Embryonic facial prominence (tissue), 1 donor: ENCODE data around the gene EEF1B2.
"Not testable (repeated sequence)": the region's sequence is repeated elsewhere in the genome, so short reads cannot be mapped to it uniquely, and the experiment has no call there.

Experiments used
- DNase-seq: peaks from one replicate; pipeline ENCODE4 v3.0.0-alpha.2; 2016; ENCODE audit errors: extremely low spot score

EEF1B2 gene

DNA sequence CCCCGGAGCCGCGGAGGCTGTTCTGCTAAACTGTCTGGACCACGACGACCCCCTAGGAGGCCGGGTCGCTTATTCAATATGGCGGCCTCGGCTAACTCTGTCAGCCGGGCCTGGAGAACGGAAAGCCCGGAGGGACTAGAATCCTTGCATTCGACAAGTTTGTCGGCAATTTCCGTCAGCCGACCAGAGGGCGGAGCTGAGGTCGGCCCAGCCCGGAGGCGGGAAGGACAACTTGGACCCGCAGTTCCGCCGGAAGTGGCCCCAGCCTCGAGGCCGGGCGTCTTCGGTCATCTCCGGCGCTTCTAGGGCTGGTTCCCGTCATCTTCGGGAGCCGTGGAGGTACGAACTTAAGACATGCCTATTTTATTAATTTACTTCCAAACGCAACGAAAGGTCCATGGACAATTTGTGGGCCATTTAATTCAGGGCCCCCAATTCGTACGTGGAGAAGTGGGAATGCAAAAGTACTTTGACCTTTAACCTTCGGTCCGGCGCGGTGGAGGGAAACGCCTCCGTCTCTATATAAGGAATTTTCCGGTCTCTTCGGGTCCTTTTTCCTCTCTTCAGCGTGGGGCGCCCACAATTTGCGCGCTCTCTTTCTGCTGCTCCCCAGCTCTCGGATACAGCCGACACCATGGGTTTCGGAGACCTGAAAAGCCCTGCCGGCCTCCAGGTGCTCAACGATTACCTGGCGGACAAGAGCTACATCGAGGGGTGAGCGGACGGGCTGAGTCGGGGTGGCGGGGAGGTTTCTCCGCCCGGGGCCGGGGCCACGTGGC, at the start of gene EEF1B2, which contains the start of gene NDUFS1:
Gene EEF1B2, plus strand, starts transcription at position 550 of the 779 bp plus-strand sequence. Its CDS starts 85 bp downstream, at position 635.
Gene NDUFS1, minus strand, starts transcription at position 99 of the 779 bp plus-strand sequence. CDS start 5,766 bp downstream, outside the sequence.
- peak; percentile 95 for DNase-seq

DNA sequence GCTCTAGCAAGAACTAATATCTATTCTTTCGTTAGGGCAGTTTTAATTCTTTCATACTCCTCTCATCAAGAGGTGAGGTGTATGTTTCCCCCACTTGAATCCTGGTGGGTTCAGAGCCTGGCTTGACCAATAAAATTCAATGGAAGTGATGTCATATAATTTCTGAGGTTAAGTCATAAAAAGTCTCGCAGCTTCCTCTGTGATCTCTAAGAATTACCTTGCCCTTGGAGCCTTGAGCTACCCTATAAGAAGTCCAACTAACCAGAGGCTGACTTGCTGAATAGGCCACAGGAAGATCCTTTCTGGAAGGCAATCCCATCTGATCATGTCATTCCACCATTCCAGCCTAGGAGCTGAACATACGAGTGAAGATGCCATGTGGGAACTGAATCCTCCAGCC, 47.6 kb upstream of the EEF1B2 start:
- DNase-seq, result no peak

DNA sequence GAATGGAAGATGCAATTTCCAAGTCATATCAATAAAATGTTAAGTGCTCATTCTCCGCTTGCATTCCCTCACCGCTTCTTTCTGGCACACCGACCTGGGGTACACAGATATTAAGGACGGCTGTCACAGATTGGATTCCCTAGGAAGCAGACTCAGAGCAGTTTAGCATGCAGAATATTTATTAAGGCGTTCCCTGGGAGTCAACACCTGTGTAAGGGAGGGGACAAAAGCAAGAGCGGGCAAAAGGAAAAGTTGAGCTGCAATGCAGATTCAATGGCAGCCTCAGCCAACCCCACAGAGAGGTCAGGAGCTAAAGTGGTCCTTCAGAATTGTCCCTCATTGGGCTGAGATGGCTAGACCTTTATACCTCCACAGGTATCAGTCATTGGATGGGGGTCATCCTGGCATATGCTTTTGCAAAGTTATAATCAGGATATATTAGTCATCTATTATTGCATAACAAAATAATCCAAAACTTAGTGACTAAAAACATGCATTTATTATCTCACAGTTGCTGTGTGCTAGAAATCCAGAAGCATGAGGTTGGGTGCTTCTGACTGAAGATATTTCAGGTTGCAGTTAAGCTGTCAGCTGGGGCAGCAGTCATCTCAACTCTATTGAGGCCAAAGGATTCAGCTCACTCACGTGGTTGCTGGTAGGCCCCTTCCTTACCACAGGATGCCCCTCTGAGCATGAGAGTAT, 46.7 kb upstream of the EEF1B2 start:
- DNase-seq, result no peak

DNA sequence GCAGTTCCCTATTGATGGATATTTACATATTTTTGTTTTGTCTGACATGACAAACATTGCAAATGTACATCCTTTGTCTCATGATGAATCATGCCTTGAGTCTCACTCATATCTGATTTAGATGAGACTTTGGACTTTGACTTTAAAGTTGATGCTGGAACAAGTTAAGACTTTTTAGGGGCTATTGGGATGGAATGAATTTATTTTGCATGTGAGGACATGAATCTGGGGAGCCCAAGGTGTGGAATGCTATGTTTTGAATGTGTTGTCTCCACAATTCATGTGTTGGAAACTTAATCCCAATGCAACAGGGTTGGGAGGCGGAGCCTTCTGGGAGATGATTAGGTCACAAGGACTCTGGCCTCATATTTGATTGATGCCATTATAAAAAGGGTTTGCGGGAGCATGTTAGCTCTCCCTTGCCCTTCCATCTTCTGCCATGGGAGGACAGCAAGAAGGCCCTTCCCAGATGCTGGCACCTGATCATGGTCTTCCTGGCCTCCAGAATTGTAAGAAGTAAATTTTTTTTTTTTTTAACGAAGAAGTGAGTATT, 44.6 kb upstream of the EEF1B2 start:
- DNase-seq, result no peak

DNA sequence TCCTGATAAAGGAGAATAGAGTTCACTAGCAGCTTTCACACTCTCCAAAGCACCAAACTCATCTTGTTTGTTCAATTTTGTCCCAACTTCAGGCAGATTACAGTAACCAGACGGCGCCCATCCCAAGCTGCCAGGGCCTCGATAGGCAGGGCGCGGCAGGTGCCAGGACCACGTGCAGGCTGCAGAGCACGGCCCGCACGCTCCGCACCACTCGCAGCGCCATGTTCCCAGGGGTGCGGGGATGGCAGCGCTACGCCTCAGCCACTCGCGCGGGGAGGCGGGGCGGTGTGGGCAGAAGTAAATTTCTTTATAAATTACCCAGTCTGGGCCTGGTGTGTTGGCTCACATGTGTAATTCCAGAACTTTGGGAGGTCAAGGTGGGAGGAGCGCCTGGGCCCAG, 43.4 kb upstream of the EEF1B2 start:
- DNase-seq, result no peak

DNA sequence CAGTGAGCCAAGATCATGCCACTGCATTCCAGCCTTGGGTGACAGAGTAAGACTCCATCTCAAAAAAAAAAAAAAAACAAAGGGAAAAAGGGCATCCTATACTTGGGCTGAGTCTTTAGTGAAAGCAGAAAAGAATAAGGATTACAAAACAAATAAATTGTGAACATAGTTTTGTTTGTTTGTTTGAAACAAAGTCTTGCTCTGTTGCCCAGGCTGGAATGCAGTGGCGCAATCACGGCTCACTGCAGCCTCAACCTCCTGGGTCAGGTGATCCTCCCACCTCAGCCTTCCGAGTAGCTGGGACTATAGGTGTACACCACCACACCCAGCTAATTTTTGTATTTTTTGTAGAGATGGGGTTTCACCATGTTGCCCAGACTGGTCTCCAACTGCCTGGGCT, 37.1 kb upstream of the EEF1B2 start:
- not testable (repeated sequence) for DNase-seq

DNA sequence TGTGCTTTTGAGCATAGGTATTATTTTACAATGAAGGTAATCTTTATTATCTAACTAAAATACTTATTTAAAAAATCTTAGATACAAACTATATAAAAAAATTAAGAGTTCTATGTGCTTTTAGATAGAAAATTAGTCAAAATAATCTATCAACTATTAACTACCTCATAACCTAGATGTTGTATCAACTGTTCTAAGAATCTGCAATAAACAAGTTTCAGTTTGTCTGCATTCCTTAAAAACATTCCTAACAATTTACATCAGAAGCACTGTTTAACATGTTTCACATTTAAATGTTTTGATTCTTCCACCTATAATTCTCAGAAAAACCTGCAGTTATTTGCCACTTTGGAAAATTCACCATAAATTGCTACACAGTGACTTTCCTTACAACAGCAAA, 33.8 kb upstream of the EEF1B2 start:
- no peak for DNase-seq

DNA sequence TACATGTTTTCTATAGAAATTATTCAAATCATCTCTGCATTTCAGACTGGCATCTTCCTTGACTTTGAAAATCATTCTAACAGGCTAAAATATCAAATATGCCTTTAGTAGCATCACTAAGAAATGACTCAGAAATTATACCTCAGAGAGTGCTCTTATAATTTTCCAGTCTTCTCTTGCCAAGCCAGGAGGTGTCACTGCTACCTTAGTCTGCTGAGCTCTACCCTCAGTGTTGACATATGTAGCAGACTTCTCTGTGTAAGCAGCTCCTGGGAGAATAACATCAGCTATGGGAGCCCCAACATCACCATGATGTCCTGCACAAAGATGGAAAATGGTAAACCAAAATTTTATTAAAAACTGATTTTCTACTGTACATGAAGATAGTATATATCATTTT, 32.0 kb upstream of the EEF1B2 start:
- DNase-seq, result no peak

DNA sequence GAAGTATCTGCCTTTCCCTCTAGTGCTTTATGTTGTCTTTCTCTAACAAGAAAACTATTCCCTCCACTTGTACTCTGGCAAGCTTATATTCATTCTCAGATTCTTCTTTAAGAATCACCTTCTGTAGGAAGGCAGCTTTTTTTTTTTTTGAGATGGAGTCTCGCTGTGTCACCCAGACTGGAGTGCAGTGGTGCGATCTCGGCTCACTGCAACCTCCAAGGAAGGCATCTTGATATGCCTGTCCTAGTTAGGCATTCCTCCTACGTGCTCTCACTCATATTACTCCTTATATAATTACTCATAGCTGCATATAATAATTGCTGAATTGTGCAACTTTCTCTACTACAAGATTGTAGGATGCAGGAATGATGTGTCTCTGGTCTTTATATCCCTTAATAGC, 16.2 kb upstream of the EEF1B2 start:
- no peak for DNase-seq

DNA sequence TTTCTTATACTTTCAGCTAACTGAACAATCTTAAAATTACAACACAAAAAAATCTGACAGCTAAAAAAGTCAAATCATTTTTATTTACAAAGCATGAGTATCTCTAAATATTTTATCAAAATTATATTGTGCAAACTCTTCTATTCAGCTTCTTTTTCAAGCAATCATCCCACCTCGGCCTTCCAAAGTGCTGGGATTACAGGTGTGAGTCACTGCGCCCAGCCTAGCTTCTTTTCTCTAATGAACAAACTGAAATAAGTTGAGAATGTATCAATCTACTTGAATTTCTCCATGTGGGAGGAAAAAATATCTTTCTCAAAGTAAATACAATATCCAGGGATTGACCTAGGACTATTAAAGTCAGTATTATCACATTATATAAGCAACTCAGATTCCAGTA, 15.3 kb upstream of the EEF1B2 start:
- DNase-seq, result no peak

DNA sequence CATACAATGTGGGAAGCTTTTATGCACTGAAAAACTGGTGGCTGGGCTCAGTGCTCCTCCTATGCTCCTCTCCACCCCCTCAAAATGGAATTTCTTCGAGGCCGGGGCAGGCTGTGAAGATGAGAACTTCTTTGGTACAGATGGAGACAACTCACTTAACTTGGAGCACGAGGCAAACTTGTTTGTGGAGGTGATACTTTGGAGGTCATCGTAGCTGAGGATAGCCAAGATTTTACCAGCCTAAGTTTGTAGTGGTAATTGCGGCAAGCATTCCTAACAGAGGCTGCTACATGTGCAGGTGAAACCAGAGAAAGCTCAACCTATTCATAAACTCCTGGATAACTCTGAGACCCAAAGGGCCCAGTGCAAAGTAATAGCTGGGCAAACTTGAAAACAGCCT, 14.0 kb upstream of the EEF1B2 start:
- DNase-seq, result no peak

DNA sequence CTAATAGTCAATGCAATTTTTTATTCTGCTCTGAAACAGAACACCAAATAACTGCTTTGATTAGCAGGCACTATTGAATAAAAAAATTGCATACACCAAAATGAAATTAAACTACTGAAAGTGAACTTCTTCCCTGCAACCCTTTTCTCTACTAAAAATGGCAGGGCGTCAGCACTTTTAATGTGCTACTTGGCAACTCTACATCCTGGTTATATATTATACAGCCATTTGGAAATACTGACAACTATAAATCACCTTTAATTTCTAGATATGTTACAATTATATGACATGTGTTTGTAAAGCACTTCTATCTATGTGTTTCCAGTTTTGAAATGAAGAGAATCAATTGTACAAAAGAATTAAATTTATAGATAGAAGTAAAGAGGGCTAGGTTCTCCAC, 10.4 kb upstream of the EEF1B2 start:
- no peak for DNase-seq

DNA sequence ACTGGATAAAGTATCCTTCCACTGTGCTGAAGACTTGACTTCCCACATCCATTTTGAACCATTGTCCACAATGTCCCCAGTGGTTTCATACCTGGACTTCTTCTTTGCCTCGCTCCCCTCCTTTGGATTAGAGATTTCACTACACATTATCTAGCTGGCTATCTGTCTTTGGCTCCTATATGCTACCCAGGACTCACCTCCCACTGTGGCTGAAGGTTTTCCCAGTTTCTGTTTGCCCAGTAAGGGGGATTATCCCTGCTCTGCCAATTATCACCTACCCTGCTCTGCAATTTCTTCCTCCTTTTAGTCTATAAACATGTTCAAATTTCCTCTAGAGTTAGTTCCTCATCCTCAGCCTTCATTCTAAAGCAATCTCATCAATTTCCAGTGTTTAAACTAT, 9.5 kb upstream of the EEF1B2 start:
- DNase-seq, result no peak

DNA sequence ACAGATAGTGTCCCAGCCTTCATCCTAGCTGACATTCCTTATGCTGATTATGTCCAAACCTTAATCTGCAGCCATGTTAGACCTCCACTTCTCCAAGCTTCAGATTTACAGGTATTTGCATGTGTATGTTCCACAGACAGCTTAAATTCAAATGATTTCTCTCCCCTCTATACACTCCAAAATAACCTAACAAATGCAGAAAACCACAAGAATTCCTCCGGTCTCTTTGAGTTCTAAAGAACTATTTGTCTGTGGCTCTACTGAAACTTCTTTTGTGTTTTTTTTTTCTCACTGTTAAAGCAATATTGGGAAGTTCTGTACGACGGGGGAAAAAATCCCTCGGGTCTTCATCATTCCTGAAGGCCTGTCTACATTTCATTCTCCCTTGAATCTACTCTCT, 9.1 kb upstream of the EEF1B2 start:
- DNase-seq, result no peak

DNA sequence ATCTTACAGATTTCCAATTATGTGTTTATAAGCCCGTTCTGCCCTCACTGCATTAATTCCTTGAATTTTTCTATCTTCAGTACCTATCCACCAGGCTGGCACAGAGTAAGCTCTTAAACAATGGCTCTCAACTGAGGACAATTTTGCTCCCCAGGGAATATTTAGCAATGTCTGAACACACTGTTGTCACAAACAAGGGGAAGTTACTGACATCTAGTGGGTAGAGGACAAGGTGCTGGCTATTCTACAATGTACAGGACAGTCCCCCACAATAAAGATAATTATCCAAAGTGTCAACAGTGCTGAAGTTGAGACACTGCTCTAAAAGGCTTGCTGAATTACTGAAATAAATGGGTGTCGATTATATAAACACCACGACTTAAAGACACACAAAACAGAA, 5.5 kb upstream of the EEF1B2 start:
- no peak for DNase-seq

DNA sequence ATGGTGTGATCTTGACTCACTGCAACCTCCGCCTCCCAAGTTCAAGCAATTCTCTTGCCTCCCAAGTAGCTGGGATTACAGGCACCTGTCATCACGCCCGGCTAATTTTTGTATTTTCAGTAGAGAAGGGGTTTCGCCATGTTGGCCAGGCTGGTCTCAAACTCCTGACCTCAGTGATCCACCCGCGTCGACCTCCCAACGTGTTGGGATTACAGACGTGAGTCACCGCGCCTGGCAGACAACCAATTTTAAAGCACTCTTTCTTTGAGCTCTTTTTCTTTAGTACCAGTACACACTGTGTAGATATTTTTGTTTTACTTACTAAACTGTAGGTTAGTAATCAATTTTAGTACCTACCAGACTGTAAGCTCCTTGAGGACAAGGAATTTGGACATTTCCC, 2.7 kb upstream of the EEF1B2 start:
- DNase-seq, result not testable (repeated sequence)

DNA sequence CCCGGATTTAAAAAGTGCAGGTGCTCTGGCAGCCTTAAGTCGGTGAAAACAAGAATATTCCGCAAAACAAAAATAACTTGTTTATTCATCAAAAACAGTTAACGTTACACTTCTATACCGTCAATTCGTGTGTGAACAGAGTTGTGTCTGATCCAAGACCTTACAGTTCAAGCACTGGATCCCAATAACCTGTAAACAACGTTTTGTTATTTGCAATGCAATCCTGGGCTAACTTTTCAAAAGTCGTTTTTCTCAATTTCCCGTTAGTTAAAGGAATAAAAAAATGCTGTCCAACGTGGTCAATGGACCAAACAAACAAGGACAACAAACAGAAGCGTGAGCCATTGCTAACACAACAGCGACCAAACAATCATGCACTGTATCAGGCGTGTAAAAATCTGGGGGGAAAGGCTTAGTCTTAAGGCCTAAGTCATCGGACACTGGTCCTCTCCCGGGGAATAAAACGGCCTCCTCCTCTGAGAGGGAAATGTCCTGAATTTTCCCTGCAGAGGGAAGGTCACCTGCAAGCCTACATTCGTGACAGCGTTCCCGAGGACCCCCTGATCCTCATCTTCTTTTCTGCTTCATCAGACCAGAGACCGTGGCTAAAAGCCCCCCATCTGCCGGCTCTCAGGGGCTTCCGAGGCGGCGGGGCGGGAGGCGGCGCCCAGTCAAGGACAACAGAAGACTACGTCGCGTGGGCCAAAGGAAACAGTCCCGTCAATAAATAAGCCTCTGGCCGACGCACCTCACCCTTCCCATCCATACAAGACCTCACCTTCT, 941 bp upstream of the EEF1B2 start:
- DNase-seq, result no peak

DNA sequence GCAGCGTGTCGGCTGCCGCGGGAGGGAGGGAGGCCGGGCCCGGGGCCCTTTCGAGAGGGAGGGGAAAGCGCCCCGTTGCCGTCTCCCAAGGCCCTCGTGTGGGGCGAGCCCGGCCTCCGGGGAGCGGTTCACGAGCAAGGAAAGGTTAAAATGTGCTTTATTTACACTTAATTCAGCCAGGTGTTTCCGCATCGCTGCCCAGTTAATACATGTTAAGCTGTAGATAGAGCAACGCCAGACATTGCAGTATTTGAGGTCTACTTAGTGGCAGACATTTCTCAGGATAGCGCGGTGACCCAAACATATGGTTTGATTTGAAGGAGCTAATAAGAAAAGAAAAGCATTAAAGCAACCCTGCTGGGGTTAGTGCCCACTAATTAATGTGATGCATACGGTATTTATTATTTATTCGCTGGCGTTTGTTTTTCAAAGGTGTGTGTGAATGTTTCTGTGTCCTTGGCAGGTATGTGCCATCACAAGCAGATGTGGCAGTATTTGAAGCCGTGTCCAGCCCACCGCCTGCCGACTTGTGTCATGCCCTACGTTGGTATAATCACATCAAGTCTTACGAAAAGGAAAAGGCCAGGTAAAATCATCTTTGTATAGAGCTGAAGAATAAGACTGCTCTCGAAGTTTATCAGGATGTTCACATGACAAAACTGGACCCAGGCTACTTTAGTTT, 571 bp downstream of the EEF1B2 start:
- no peak for DNase-seq

DNA sequence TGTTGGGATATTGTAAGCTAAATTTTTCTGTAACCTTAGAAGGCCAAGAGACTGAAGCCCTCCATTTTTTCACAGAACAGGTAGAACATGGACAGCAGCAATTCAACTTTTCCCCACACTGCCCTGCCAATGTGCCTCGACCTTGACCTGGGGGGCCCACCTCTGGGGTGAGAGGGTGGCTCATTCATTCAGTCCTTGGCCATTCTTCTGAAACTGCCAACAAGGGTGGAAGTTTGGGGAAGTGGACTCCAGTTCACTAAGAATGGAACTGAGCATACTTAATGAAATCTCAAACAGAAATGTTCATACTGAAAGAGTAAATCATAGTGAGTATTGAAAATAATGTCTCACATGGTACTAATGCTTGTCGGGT, 1.1 kb downstream of the EEF1B2 start:
- no peak for DNase-seq

DNA sequence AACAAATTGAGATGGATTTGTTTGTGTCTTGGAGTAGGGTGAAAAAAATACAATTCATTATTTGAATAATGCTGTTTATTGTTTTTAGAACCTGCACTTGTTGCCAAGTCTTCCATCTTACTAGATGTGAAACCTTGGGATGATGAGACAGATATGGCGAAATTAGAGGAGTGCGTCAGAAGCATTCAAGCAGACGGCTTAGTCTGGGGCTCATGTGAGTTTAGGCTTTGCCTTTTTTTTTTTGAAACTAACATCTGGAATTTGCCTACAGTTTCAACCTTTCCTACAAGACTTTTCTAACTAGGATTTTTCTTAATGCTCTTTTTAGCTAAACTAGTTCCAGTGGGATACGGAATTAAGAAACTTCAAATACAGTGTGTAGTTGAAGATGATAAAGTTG, 2.7 kb downstream of the EEF1B2 start:
- not testable (repeated sequence) for DNase-seq

DNA sequence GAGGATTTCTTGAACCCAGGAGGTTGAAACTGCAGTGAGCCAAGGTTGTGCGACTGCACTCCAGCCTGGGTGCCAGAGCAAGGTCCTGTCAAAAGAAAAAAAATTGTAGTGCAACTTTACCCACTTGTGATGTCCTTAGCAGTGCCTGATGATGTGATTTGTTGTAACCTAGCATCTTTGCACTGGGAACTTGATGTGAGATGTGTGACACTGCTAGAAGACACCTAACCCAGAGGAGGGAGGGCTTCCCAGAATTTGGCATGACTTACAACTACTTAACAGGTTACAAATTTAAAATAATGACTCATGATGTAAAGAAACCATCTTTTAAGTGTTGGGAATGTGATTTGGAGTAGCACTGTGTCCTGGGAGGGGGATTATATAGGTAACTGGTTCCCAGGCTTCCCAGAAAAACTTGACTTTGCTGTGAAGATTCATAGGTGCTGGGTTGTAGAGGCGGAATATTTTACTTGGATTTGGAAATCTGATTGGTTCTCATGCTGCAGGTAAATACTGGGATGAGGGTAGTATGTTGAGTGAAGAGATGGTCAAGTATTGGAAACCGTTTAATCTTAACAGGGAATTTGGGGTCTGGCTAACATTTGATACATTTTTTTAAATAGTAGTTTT, 3.7 kb downstream of the EEF1B2 start:
- no peak for DNase-seq
